ENCODE measurements around the gene PER2.

DNA sequence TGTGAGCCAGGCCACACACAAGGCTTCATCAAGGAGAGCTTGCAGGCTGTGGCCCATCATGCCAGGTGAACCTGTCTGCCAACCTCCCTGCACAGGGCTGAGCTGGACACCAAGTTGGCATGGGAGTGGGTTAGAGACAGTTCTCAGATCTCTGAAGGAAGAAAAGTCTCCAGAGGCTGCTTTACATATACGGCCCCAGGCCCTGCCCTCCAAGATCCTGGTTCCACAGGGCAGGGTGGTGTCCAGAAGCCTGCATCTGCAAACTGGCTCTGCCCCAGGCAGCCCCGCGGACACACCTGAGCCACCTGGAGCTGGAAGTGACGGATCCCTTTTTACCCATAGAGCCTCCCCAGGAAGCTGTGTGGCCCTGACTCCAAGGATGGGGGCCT lies 24.3 kb downstream of the PER2 start:
- TF ChIP-seq, protein P1, sequence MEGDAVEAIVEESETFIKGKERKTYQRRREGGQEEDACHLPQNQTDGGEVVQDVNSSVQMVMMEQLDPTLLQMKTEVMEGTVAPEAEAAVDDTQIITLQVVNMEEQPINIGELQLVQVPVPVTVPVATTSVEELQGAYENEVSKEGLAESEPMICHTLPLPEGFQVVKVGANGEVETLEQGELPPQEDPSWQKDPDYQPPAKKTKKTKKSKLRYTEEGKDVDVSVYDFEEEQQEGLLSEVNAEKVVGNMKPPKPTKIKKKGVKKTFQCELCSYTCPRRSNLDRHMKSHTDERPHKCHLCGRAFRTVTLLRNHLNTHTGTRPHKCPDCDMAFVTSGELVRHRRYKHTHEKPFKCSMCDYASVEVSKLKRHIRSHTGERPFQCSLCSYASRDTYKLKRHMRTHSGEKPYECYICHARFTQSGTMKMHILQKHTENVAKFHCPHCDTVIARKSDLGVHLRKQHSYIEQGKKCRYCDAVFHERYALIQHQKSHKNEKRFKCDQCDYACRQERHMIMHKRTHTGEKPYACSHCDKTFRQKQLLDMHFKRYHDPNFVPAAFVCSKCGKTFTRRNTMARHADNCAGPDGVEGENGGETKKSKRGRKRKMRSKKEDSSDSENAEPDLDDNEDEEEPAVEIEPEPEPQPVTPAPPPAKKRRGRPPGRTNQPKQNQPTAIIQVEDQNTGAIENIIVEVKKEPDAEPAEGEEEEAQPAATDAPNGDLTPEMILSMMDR (IDR thresholded peaks at IDR 0.05; ENCODE audit: insufficient read depth, low read length): no peak
- TF ChIP-seq, protein P2, sequence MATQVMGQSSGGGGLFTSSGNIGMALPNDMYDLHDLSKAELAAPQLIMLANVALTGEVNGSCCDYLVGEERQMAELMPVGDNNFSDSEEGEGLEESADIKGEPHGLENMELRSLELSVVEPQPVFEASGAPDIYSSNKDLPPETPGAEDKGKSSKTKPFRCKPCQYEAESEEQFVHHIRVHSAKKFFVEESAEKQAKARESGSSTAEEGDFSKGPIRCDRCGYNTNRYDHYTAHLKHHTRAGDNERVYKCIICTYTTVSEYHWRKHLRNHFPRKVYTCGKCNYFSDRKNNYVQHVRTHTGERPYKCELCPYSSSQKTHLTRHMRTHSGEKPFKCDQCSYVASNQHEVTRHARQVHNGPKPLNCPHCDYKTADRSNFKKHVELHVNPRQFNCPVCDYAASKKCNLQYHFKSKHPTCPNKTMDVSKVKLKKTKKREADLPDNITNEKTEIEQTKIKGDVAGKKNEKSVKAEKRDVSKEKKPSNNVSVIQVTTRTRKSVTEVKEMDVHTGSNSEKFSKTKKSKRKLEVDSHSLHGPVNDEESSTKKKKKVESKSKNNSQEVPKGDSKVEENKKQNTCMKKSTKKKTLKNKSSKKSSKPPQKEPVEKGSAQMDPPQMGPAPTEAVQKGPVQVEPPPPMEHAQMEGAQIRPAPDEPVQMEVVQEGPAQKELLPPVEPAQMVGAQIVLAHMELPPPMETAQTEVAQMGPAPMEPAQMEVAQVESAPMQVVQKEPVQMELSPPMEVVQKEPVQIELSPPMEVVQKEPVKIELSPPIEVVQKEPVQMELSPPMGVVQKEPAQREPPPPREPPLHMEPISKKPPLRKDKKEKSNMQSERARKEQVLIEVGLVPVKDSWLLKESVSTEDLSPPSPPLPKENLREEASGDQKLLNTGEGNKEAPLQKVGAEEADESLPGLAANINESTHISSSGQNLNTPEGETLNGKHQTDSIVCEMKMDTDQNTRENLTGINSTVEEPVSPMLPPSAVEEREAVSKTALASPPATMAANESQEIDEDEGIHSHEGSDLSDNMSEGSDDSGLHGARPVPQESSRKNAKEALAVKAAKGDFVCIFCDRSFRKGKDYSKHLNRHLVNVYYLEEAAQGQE (IDR thresholded peaks at IDR 0.05; ENCODE audit: insufficient replicate concordance, low read depth): no peak
- no peak for TF ChIP-seq POLR2AphosphoS5 (IDR thresholded peaks at IDR 0.05; ENCODE audit: low read depth)
- TF ChIP-seq GABPA (IDR thresholded peaks at IDR 0.05; ENCODE audit: low read depth): no peak
- no peak for TF ChIP-seq SPI1 (IDR thresholded peaks at IDR 0.05; ENCODE audit: borderline replicate concordance, low read depth)

Measured in HL-60 (cell line).